Activated naive CD4-positive, alpha-beta T cell treated with anti-CD3 and anti-CD28 coated beads, Interleukin-2, amount 10 ng/mL, durations not matched to agents 7 days and 5 days (primary cell): ENCODE results near the gene AUTS2.

Experiments
- CTCF ChIA-PET: fragments of 350-600 bp; sonication (Branson Sonifier 250); formaldehyde crosslinking; loops from one replicate; lab custom pipeline; 2021; ENCODE audit warnings: antibody characterized with exemption; lab: Charles Lee
- DNase-seq: peaks from one replicate; pipeline ENCODE4 v3.0.0-alpha.2; 2020
- H3K27ac Mint-ChIP-seq: one replicate; pipeline ENCODE4 v1.8.0; 2021; ENCODE audit warnings: mild to moderate bottlenecking, moderate library complexity, mixed read lengths
- H3K27me3 Mint-ChIP-seq: one replicate; pipeline ENCODE4 v1.8.0; 2021; ENCODE audit warnings: mild to moderate bottlenecking, mixed read lengths
- H3K36me3 Mint-ChIP-seq: one replicate; pipeline ENCODE4 v1.8.0; 2021; ENCODE audit warnings: mixed read lengths
- H3K4me1 Mint-ChIP-seq: one replicate; pipeline ENCODE4 v1.8.0; 2021; ENCODE audit warnings: mixed read lengths
- H3K4me3 Mint-ChIP-seq: one replicate; pipeline ENCODE4 v1.8.0; 2021; ENCODE audit warnings: mild to moderate bottlenecking, moderate library complexity, mixed read lengths
- H3K9me3 Mint-ChIP-seq: one replicate; pipeline ENCODE4 v1.8.0; 2021; ENCODE audit warnings: mixed read lengths

The AUTS2 gene

GRCh38 chr7:70042533-70042932 lies 444.3 kb downstream of the AUTS2 start:
- Mint-ChIP-seq H3K9me3 (no peaks in the 10 kb centered on the region), H3K36me3 (no peaks in the 10 kb centered on the region), H3K27me3 (no peaks in the 10 kb centered on the region), H3K4me3 (no peak overlapping the region), H3K4me1 (no peaks in the 10 kb centered on the region), H3K27ac (no peak overlapping the region)
- CTCF ChIA-PET: interaction anchor here (1.4 to 1.7 kb wide), 2 partner anchors 463 to 656 kb away, joined by 3 to 8 read pairs; no protein-coding TSS in a partner anchor
- DNase-seq: no peak

- H3K4me3 Mint-ChIP-seq: no peak overlapping the region
- H3K4me1 Mint-ChIP-seq: no peaks in the 10 kb centered on the region
- H3K27me3 Mint-ChIP-seq: no peaks in the 10 kb centered on the region
- no peaks in the 10 kb centered on the region for H3K36me3 Mint-ChIP-seq
- DNase-seq: no peak
- no peak overlapping the region for H3K27ac Mint-ChIP-seq
- CTCF ChIA-PET: interaction anchor here (0.6 to 1.7 kb wide), 3 partner anchors 463 to 655 kb away, joined by 3 to 8 read pairs (median 4); no protein-coding TSS in a partner anchor
- H3K9me3 Mint-ChIP-seq: no peaks in the 10 kb centered on the region
Measured at GRCh38 chr7:70043015-70043538, 444.8 kb downstream of the AUTS2 start.

- no peak overlapping the region for H3K27ac Mint-ChIP-seq
- H3K4me1 Mint-ChIP-seq: no peaks in the 10 kb centered on the region
- H3K27me3 Mint-ChIP-seq: no peaks in the 10 kb centered on the region
- no peak for DNase-seq
- H3K36me3 Mint-ChIP-seq: no peaks in the 10 kb centered on the region
- CTCF ChIA-PET: no interaction called here
- no peaks in the 10 kb centered on the region for H3K9me3 Mint-ChIP-seq
- no peak overlapping the region for H3K4me3 Mint-ChIP-seq
Measured at GRCh38 chr7:70044064-70044463, 445.8 kb downstream of the AUTS2 start.

- CTCF ChIA-PET: no interaction called here
- Mint-ChIP-seq H3K9me3 (no peaks in the 10 kb centered on the region), H3K27ac (no peak overlapping the region), H3K27me3 (no peaks in the 10 kb centered on the region), H3K36me3 (no peaks in the 10 kb centered on the region), H3K4me1 (no peaks in the 10 kb centered on the region), H3K4me3 (no peak overlapping the region)
- DNase-seq: no peak
Measured at GRCh38 chr7:70044525-70044924, 446.2 kb downstream of the AUTS2 start.

- Mint-ChIP-seq H3K9me3 (no peaks in the 10 kb centered on the region), H3K27me3 (no peaks in the 10 kb centered on the region), H3K4me3 (no peak overlapping the region), H3K36me3 (no peaks in the 10 kb centered on the region), H3K4me1 (no peaks in the 10 kb centered on the region), H3K27ac (no peak overlapping the region)
- CTCF ChIA-PET: no interaction called here
- no peak for DNase-seq
Measured at GRCh38 chr7:70044981-70045380, 446.7 kb downstream of the AUTS2 start.

- H3K9me3 Mint-ChIP-seq: no peaks in the 10 kb centered on the region
- H3K27ac Mint-ChIP-seq: no peak overlapping the region
- no peaks in the 10 kb centered on the region for H3K4me1 Mint-ChIP-seq
Measured at GRCh38 chr7:70047384-70047783, 449.1 kb downstream of the AUTS2 start.

GRCh38 chr7:70047891-70048448 lies 449.7 kb downstream of the AUTS2 start:
- Mint-ChIP-seq H3K36me3 (no peaks in the 10 kb centered on the region), H3K27me3 (no peaks in the 10 kb centered on the region), H3K4me1 (no peaks in the 10 kb centered on the region), H3K4me3 (no peak overlapping the region), H3K27ac (no peak overlapping the region), H3K9me3 (no peaks in the 10 kb centered on the region)
- DNase-seq: no peak
- CTCF ChIA-PET: no interaction called here

More at GRCh38 chr7:70047384-70047783, 449.1 kb downstream of the AUTS2 start:
- no peaks in the 10 kb centered on the region for H3K27me3 Mint-ChIP-seq
- no peaks in the 10 kb centered on the region for H3K36me3 Mint-ChIP-seq
- no peak for DNase-seq
- CTCF ChIA-PET: no interaction called here
- no peak overlapping the region for H3K4me3 Mint-ChIP-seq

GRCh38 chr7:70051726-70052125 lies 453.5 kb downstream of the AUTS2 start:
- Mint-ChIP-seq H3K27me3 (no peaks in the 10 kb centered on the region), H3K4me3 (no peak overlapping the region), H3K4me1 (no peaks in the 10 kb centered on the region), H3K36me3 (no peaks in the 10 kb centered on the region), H3K27ac (no peak overlapping the region), H3K9me3 (no peaks in the 10 kb centered on the region)
- CTCF ChIA-PET: no interaction called here
- DNase-seq: no peak

GRCh38 chr7:70052691-70053090 lies 454.4 kb downstream of the AUTS2 start:
- CTCF ChIA-PET: no interaction called here
- H3K4me1 Mint-ChIP-seq: no peaks in the 10 kb centered on the region
- H3K27me3 Mint-ChIP-seq: no peaks in the 10 kb centered on the region
- H3K36me3 Mint-ChIP-seq: no peaks in the 10 kb centered on the region
- no peak overlapping the region for H3K4me3 Mint-ChIP-seq
- no peaks in the 10 kb centered on the region for H3K9me3 Mint-ChIP-seq
- DNase-seq: no peak
- H3K27ac Mint-ChIP-seq: no peak overlapping the region

GRCh38 chr7:70053421-70053820 lies 455.1 kb downstream of the AUTS2 start:
- Mint-ChIP-seq H3K9me3 (no peaks in the 10 kb centered on the region), H3K4me1 (no peaks in the 10 kb centered on the region), H3K27me3 (no peaks in the 10 kb centered on the region), H3K4me3 (no peak overlapping the region), H3K27ac (no peak overlapping the region), H3K36me3 (no peaks in the 10 kb centered on the region)
- CTCF ChIA-PET: no interaction called here
- DNase-seq: no peak

- DNase-seq: no peak
- Mint-ChIP-seq H3K9me3 (no peaks in the 10 kb centered on the region), H3K27ac (no peak overlapping the region), H3K4me3 (no peak overlapping the region), H3K27me3 (no peaks in the 10 kb centered on the region), H3K36me3 (no peaks in the 10 kb centered on the region), H3K4me1 (no peaks in the 10 kb centered on the region)
- CTCF ChIA-PET: no interaction called here
Measured at GRCh38 chr7:70053989-70054388, 455.7 kb downstream of the AUTS2 start.

- CTCF ChIA-PET: no interaction called here
- DNase-seq: no peak
- Mint-ChIP-seq H3K36me3 (no peaks in the 10 kb centered on the region), H3K4me1 (no peaks in the 10 kb centered on the region), H3K4me3 (no peak overlapping the region), H3K27me3 (no peaks in the 10 kb centered on the region), H3K9me3 (no peaks in the 10 kb centered on the region), H3K27ac (no peak overlapping the region)
Measured at GRCh38 chr7:70056363-70056762, 458.1 kb downstream of the AUTS2 start.

GRCh38 chr7:70060298-70061068 lies 462.2 kb downstream of the AUTS2 start:
- no peaks in the 10 kb centered on the region for H3K27me3 Mint-ChIP-seq
- no peak overlapping the region for H3K4me3 Mint-ChIP-seq
- CTCF ChIA-PET: no interaction called here
- H3K36me3 Mint-ChIP-seq: no peaks in the 10 kb centered on the region
- H3K4me1 Mint-ChIP-seq: no peaks in the 10 kb centered on the region
- no peaks in the 10 kb centered on the region for H3K9me3 Mint-ChIP-seq
- no peak overlapping the region for H3K27ac Mint-ChIP-seq
- DNase-seq: no peak

GRCh38 chr7:70063371-70063770 lies 465.1 kb downstream of the AUTS2 start:
- H3K27ac Mint-ChIP-seq: no peak overlapping the region
- H3K36me3 Mint-ChIP-seq: no peaks in the 10 kb centered on the region
- no peak overlapping the region for H3K4me3 Mint-ChIP-seq
- CTCF ChIA-PET: no interaction called here
- H3K27me3 Mint-ChIP-seq: no peaks in the 10 kb centered on the region
- no peaks in the 10 kb centered on the region for H3K9me3 Mint-ChIP-seq
- no peaks in the 10 kb centered on the region for H3K4me1 Mint-ChIP-seq
- no peak for DNase-seq

GRCh38 chr7:70063927-70064326 lies 465.7 kb downstream of the AUTS2 start:
- no peaks in the 10 kb centered on the region for H3K36me3 Mint-ChIP-seq
- CTCF ChIA-PET: no interaction called here
- H3K27ac Mint-ChIP-seq: no peak overlapping the region
- no peaks in the 10 kb centered on the region for H3K4me1 Mint-ChIP-seq
- H3K27me3 Mint-ChIP-seq: no peaks in the 10 kb centered on the region
- H3K4me3 Mint-ChIP-seq: no peak overlapping the region
- no peaks in the 10 kb centered on the region for H3K9me3 Mint-ChIP-seq
- DNase-seq: no peak
